HG02623 (cell line): ENCODE measurements around the gene LMAN2L.

Experiments
- ATAC-seq: cut with Tn5 transposase; IDR thresholded peaks from one replicate; pipeline ENCODE4 v1.9.1; 2021; ENCODE audit warnings: moderate library complexity; ENCODE audit not compliant: unreplicated experiment

LMAN2L gene

DNA sequence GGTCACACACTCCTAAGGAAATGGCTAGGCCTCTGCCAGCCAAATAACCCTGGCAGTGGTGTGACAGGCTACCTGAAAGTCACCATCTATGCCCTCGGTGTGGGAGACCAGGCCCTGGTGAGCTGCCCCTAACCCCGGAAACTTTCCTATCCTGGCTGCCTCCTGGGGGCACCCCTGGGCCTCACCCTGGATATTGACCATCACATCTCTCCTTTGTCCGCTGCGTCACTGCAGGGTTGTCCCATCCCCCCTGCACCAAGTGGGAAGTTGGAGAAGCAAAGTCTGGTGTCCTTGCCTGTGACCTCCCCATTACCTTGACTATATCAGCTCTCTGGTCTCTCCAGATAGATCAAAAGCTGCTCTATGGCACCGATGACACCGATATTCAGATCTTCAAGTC lies 78.5 kb downstream of the LMAN2L start:
- no peak for ATAC-seq

DNA sequence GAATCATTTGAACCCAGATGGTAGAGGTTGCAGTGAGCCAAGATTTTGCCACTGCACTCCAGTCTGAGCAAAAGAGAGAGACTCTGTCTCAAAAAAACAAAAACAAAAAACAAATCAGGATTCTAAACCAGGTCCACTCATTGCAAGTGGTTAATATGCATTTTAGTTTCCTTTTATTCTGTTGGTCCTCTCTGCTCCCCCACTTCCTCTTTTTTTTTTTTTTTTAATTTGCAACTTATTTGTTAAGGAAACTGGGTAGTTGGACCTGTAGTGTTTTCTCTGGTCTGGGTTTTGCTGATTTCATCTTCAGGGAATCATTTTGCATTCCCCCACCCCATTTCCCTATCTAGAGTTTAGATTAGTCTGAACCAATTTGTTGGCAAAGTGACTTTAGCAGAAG lies 83.3 kb downstream of the LMAN2L start:
- no peak for ATAC-seq
